ENCODE data around the gene MAPKAPK3. TPM values are rescaled to one million over a fixed set of nuclear protein-coding genes. Genes with fewer than 3 reads are reported as not detected.

Gene MAPKAPK3
- total RNA-seq, 1 donor from 2014 or later = 21.2 TPM

DNA sequence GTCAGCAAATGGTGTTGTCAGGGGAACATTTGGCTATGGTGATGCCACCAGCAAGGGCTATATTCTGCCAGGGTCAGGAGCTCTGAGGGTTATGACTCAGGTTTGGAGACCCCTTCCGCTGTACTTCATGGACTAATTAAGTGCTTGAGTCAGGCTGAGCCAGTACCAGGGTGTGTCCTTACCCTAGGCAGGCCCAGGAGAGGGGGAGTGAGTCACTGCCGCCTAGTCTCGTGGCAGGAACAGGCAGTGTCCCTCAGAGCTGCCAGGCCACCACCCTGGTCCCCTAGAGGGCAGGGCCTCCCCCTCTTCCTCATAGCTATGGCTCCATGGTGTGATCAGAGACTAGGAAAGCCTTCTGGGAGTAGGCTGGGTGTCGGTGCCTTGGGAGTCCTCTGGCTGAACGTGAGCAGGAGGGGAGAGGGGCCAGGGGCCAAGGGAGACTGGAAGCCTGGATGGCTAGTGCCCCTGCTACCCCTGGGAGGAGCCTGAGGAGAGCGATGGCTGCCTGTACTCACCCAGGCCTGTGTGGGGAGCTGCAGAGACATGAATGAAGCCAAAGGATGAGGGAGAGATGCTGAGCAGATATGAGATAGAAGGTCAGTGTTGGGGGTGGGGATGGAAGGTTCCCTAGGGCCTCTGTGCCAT lies 10.6 kb downstream of the MAPKAPK3 start:
- no peak for DNase-seq (ENCODE audit: low spot score)
- TF ChIP-seq, protein P1, sequence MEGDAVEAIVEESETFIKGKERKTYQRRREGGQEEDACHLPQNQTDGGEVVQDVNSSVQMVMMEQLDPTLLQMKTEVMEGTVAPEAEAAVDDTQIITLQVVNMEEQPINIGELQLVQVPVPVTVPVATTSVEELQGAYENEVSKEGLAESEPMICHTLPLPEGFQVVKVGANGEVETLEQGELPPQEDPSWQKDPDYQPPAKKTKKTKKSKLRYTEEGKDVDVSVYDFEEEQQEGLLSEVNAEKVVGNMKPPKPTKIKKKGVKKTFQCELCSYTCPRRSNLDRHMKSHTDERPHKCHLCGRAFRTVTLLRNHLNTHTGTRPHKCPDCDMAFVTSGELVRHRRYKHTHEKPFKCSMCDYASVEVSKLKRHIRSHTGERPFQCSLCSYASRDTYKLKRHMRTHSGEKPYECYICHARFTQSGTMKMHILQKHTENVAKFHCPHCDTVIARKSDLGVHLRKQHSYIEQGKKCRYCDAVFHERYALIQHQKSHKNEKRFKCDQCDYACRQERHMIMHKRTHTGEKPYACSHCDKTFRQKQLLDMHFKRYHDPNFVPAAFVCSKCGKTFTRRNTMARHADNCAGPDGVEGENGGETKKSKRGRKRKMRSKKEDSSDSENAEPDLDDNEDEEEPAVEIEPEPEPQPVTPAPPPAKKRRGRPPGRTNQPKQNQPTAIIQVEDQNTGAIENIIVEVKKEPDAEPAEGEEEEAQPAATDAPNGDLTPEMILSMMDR (IDR thresholded peaks at IDR 0.05) = peak; percentile 62
- Mint-ChIP-seq H3K36me3 (ENCODE audit: low read depth) (no peaks in the 10 kb centered on the region), H3K4me1 (ENCODE audit: low read depth) (peaks cover 27% of the 10 kb centered on the region), H3K27ac (ENCODE audit: unreplicated experiment) (peak overlapping the region; percentile 63), H3K9me3 (ENCODE audit: low read depth) (no peaks in the 10 kb centered on the region), H3K4me3 (ENCODE audit: unreplicated experiment) (no peak overlapping the region), H3K27me3 (ENCODE audit: low read depth) (no peaks in the 10 kb centered on the region)

DNA sequence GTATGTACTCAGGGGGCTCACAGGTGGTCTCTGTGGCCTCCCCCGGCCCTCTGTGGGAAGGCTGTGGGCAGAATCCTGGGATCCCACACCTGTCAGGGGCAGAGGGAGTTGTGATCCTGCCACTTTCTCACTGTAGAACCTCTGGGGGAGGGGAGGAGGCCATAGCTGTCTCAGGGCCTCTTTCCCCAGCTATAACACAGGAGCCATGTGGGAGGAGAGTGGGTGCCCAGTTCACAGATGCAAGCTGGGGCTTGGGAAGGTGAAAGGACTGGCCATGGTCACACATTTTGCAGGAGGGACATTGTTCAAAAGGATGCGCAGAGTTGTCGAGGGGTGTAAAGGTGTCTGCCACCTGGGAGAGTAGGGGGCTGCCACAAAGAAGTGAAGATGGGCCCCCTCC lies 11.7 kb downstream of the MAPKAPK3 start:
- H3K27me3 Mint-ChIP-seq (ENCODE audit: low read depth) = no peaks in the 10 kb centered on the region
- H3K27ac Mint-ChIP-seq (ENCODE audit: unreplicated experiment) = no peak overlapping the region
- H3K36me3 Mint-ChIP-seq (ENCODE audit: low read depth) = no peaks in the 10 kb centered on the region
- no peak overlapping the region for H3K4me3 Mint-ChIP-seq (ENCODE audit: unreplicated experiment)
- TF ChIP-seq, protein P1 (IDR thresholded peaks at IDR 0.05) = no peak
- no peak for DNase-seq (ENCODE audit: low spot score)
- H3K4me1 Mint-ChIP-seq (ENCODE audit: low read depth) = peaks cover 27% of the 10 kb centered on the region
- H3K9me3 Mint-ChIP-seq (ENCODE audit: low read depth) = no peaks in the 10 kb centered on the region

DNA sequence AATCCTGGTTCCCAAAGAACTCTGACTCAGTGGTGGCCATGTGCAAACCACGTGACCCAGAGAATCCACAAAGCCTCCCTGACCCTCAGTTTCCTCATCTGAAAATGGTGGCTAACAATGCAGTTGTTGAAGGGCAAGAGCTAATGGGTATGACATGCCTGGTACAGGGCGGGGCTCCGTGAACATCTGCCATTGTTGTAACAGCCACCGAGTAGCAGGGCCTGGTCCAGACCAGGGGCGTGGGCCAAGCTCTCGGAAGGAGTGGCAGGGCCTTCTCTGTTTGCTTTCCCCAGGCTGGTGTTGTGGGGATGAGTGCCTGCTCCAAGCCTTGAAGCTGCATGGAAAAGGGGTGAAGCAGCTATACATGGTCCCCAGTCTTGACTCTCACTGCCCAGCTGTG lies 13.4 kb downstream of the MAPKAPK3 start:
- Mint-ChIP-seq H3K27me3 (ENCODE audit: low read depth) (no peaks in the 10 kb centered on the region), H3K36me3 (ENCODE audit: low read depth) (no peaks in the 10 kb centered on the region), H3K4me3 (ENCODE audit: unreplicated experiment) (no peak overlapping the region), H3K4me1 (ENCODE audit: low read depth) (peaks cover 18% of the 10 kb centered on the region), H3K27ac (ENCODE audit: unreplicated experiment) (no peak overlapping the region), H3K9me3 (ENCODE audit: low read depth) (no peaks in the 10 kb centered on the region)
- TF ChIP-seq, protein P1 (IDR thresholded peaks at IDR 0.05) = no peak
- no peak for DNase-seq (ENCODE audit: low spot score)

DNA sequence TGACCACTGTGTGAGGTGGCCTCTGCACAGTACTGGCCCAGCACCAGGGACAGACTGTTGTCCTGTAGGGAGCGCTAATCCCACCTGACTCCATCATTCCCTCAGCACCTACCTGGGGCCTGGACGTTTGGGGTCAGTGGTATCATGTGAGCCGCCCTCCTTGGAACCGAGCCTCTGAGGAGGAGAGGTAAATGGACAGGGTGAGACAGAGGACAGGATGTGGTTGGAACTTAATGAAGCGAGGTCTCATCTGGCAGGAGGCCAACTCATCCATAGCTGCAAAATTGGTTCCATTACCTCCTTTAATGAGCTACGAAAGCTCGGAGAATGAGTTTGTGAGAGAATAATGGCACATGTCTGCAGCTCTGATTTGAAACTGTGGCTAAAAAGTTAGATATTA lies 13.9 kb downstream of the MAPKAPK3 start:
- Mint-ChIP-seq H3K27ac (ENCODE audit: unreplicated experiment) (no peak overlapping the region), H3K36me3 (ENCODE audit: low read depth) (no peaks in the 10 kb centered on the region), H3K9me3 (ENCODE audit: low read depth) (no peaks in the 10 kb centered on the region), H3K4me1 (ENCODE audit: low read depth) (peaks cover 18% of the 10 kb centered on the region), H3K27me3 (ENCODE audit: low read depth) (no peaks in the 10 kb centered on the region), H3K4me3 (ENCODE audit: unreplicated experiment) (no peak overlapping the region)
- no peak for DNase-seq (ENCODE audit: low spot score)
- TF ChIP-seq, protein P1 (IDR thresholded peaks at IDR 0.05) = no peak

DNA sequence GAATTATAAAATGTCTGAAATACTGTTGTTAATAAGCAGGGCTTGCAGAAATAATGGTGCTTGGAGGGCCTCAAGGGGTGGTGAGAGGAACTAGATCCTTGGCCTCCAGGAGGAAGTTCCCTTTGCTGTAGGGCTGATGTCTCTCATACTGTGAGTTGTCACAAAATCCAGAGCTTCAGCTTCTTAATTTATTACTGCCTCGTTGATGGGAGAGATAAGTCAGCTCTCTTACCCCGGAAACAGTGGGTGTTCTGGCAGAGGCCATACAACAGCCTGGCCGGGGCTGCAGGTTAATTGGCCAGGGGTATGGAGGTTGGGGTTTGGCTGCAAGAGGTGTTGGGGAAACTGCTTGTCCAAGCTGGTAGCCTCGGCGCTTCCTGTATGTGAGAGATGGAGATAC lies 15.5 kb downstream of the MAPKAPK3 start:
- Mint-ChIP-seq H3K27ac (ENCODE audit: unreplicated experiment) (no peak overlapping the region), H3K27me3 (ENCODE audit: low read depth) (no peaks in the 10 kb centered on the region), H3K9me3 (ENCODE audit: low read depth) (no peaks in the 10 kb centered on the region), H3K4me1 (ENCODE audit: low read depth) (peaks cover 17% of the 10 kb centered on the region), H3K4me3 (ENCODE audit: unreplicated experiment) (no peak overlapping the region), H3K36me3 (ENCODE audit: low read depth) (no peaks in the 10 kb centered on the region)
- no peak for DNase-seq (ENCODE audit: low spot score)
- TF ChIP-seq, protein P1 (IDR thresholded peaks at IDR 0.05) = no peak
